ENCODE measurements around the gene DELE1. TPM values are rescaled to one million over a fixed set of nuclear protein-coding genes. Genes with fewer than 3 reads are reported as not detected.
"Not testable (repeated sequence)": the region's sequence is repeated elsewhere in the genome, so short reads cannot be mapped to it uniquely, and the experiment has no call there.

DELE1 gene
- total and polyA plus RNA-seq, 9 donors, result 60.5 to 97.1 (median 79.1) TPM

DNA sequence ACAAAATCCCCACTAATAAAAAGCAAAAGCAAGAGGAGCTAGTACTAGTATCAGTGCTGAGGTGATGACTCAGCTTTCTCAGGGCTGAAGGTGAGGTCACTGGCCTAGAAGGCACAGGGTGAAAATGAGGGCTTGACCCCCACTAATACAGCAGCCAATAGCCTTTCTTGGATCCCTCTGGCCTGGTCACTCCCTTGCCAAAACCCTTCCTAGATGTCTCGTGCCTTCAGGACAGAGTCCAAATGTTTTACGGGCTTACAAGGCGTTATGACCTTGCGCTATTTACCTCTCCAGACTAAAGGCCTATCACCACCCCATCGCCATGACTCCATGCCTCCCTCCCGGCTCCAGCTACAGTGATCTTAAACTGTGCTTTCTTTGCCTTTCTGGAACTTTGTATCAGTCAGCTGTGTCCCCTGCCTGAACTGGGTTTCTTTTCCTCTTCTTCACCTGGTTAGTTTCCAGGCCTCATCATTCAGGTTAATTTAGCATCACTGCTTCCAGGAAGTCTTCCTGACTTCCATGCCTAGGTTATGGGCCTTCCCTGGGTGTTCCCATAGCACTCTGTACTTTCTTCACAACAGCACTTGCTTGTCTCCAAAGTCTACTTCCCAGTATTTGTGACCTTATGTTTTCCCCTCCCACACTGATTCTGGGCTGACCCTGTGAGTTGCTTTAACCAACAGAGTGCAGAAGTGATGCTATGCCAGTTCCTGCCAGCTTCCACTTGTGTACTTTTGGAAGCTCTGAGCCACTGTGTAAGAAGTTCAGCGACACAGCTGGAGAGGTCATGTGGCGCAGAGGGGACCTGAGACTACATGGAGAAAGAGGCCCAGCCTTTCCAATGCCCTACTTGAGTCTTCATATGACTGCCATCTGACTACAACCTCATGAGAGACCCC lies 4.2 kb upstream of the DELE1 start:
- H3K4me3 ChIP-seq (ENCODE audit: low read length), result no peak overlapping the region
- H3K9me3 ChIP-seq (replicated peaks; ENCODE audit: control insufficient read depth, low read depth, low read length), result no peaks in the 10 kb centered on the region
- 81% methylated on average over 8 of the region's 8 CpGs for WGBS (ENCODE audit: insufficient coverage)
- H3K36me3 ChIP-seq (ENCODE audit: control insufficient read depth, insufficient read depth, low read length), result no peaks in the 10 kb centered on the region
- H3K27me3 ChIP-seq (ENCODE audit: control insufficient read depth, insufficient read depth, low read length), result no peaks in the 10 kb centered on the region
- no peak overlapping the region for H3K27ac ChIP-seq (ENCODE audit: low read length)
- DNase-seq, result no peak
- peaks cover 13% of the 10 kb centered on the region for H3K4me1 ChIP-seq (ENCODE audit: control insufficient read depth, insufficient read depth, low read length)

DNA sequence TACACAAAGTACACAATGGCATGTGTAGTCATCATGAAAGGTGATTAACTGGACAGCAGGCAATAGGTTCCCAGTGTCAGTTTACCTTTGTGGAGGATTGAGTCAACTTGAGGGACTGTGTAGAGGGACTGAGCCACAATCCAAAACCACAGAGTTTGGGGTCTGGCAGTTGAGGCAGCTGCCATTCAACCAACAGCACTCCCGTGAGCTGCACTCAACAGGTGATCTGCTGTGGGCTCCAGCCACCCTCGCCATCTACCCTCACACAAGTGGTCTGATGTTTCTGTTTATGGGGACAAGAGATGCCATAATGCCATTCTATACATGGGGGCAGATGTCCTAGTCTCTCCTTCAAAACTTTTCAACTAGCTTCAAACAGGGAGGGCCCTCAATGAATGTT lies 2.9 kb upstream of the DELE1 start:
- no CpG with 5 or more reads among the region's 2 CpGs for WGBS (ENCODE audit: insufficient coverage)
- peaks cover 14% of the 10 kb centered on the region for H3K4me1 ChIP-seq (ENCODE audit: control insufficient read depth, insufficient read depth, low read length)
- no peak for DNase-seq
- no peaks in the 10 kb centered on the region for H3K9me3 ChIP-seq (replicated peaks; ENCODE audit: control insufficient read depth, low read depth, low read length)
- no peak overlapping the region for H3K4me3 ChIP-seq (ENCODE audit: low read length)
- peaks cover 6% of the 10 kb centered on the region for H3K36me3 ChIP-seq (ENCODE audit: control insufficient read depth, insufficient read depth, low read length)
- H3K27ac ChIP-seq (ENCODE audit: low read length), result no peak overlapping the region
- H3K27me3 ChIP-seq (ENCODE audit: control insufficient read depth, insufficient read depth, low read length), result no peaks in the 10 kb centered on the region

DNA sequence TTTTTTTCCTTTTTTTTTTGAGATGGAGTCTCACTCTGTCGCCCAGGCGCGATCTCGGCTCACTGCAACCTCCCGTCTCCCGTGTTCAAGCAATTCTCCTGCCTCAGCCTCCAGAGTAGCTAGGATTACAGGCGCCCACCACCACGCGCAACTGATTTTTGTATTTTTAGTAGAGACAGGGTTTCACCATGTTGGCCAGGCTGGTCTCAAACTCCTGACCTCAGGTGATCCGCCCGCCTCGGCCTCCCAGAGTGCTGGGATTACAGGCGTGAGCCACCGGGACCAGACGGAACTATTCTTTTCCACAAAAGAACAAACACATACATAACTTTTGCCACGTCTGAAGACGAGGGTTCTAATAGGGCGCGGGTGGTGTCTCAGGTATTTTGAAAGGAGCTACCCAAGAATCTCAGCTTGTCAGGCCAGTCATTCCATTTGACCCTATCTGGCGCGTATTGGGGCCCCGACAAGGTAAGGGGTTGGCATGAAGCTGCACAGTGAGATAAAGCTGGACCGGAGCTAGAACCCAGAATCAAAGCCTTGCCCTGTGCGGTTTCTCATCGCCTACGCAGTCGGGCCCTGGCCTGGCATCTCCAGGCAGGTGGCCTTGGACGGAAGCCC lies 734 bp upstream of the DELE1 start:
- H3K9me3 ChIP-seq (replicated peaks; ENCODE audit: control insufficient read depth, low read depth, low read length); H3K27me3 ChIP-seq (ENCODE audit: control insufficient read depth, insufficient read depth, low read length); DNase-seq: not testable (repeated sequence)
- peak overlapping the region; percentile 93 for H3K4me3 ChIP-seq (ENCODE audit: low read length)
- WGBS (ENCODE audit: insufficient coverage), result 7% methylated on average over 9 of the region's 28 CpGs
- H3K36me3 ChIP-seq (ENCODE audit: control insufficient read depth, insufficient read depth, low read length), result peaks cover 27% of the 10 kb centered on the region
- H3K4me1 ChIP-seq (ENCODE audit: control insufficient read depth, insufficient read depth, low read length), result peaks cover 14% of the 10 kb centered on the region
- H3K27ac ChIP-seq (ENCODE audit: low read length), result peak overlapping the region; percentile 99

DNA sequence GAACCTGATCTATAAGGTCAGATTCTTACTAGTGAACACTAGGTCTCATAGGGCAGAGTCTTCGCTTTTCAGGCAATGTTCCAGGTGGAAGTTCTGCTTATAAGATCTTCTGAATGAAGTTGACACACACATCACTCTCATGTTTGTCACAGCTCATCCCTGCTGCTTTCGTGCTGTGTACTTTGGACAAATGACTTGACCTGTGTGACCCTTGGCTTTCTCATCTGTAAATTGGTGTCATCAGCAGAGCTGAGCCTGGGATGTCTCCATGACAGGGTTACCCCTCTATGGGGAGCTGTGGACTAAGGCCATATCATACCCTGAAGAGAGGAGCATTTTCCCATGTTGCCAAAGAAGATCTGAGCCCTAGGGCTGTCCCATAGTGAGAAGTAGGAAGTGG lies 2.8 kb downstream of the DELE1 start:
- no peaks in the 10 kb centered on the region for H3K27me3 ChIP-seq (ENCODE audit: control insufficient read depth, insufficient read depth, low read length)
- 100% methylated on average over 1 of the region's 2 CpGs for WGBS (ENCODE audit: insufficient coverage)
- no peaks in the 10 kb centered on the region for H3K9me3 ChIP-seq (replicated peaks; ENCODE audit: control insufficient read depth, low read depth, low read length)
- H3K36me3 ChIP-seq (ENCODE audit: control insufficient read depth, insufficient read depth, low read length), result peaks cover 58% of the 10 kb centered on the region
- no peak overlapping the region for H3K4me3 ChIP-seq (ENCODE audit: low read length)
- peaks cover 14% of the 10 kb centered on the region for H3K4me1 ChIP-seq (ENCODE audit: control insufficient read depth, insufficient read depth, low read length)
- no peak for DNase-seq
- H3K27ac ChIP-seq (ENCODE audit: low read length), result no peak overlapping the region

DNA sequence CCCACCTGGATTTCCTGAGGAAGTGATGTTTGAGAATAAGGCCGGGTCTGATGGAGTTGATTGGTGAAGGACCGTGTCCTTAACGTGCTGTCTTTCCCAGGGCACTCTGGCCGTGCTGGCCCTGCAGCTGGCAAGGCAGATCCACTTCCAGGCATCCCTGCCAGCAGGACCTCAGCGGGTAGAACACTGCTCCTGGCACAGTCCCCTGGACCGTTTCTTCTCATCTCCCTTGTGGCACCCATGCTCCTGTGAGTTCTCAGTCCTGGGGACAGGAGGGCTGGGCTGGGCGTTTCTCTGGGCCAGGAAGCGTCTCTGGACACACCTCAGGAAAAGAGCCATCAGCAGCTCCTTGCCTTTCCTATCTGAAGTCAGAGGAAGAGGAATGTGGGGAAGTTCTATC lies 4.4 kb downstream of the DELE1 start:
- no peak for DNase-seq
- no peak overlapping the region for H3K27ac ChIP-seq (ENCODE audit: low read length)
- H3K9me3 ChIP-seq (replicated peaks; ENCODE audit: control insufficient read depth, low read depth, low read length), result no peaks in the 10 kb centered on the region
- H3K27me3 ChIP-seq (ENCODE audit: control insufficient read depth, insufficient read depth, low read length), result no peaks in the 10 kb centered on the region
- WGBS (ENCODE audit: insufficient coverage), result 90% methylated on average over 6 of the region's 8 CpGs
- peaks cover 72% of the 10 kb centered on the region for H3K36me3 ChIP-seq (ENCODE audit: control insufficient read depth, insufficient read depth, low read length)
- no peak overlapping the region for H3K4me3 ChIP-seq (ENCODE audit: low read length)
- H3K4me1 ChIP-seq (ENCODE audit: control insufficient read depth, insufficient read depth, low read length), result peaks cover 9% of the 10 kb centered on the region

DNA sequence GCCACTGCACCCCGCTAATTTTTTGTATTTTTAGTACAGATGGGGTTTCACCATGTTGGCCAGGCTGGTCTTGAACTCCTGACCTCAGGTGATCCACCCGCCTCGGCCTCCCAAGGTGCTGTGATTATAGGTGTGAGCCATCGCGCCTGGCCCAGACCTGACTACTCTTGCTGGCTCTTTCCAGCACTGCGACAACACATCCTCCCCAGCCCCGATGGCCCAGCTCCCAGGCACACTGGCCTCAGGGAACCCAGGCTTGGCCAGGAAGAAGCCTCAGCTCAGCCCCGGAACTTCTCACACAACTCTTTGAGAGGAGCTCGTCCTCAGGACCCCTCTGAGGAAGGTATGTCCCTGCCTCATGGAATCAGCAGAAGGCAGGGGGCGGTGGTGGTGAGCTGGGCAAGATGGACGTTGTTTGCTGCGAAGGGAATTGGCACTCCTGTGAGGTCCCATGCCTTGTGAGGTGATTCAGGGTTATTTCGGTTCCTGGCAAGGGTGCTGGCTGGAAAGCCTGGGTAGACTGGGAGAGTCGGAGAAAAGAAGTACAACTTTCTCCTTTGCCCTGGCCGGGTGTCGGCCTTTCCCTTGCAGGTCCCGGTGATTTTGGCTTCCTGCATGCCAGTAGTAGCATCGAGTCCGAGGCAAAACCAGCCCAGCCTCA lies 5.9 kb downstream of the DELE1 start:
- WGBS (ENCODE audit: insufficient coverage), result 95% methylated on average over 13 of the region's 19 CpGs
- no peak for DNase-seq
- no peaks in the 10 kb centered on the region for H3K27me3 ChIP-seq (ENCODE audit: control insufficient read depth, insufficient read depth, low read length)
- H3K9me3 ChIP-seq (replicated peaks; ENCODE audit: control insufficient read depth, low read depth, low read length), result no peaks in the 10 kb centered on the region
- no peak overlapping the region for H3K4me3 ChIP-seq (ENCODE audit: low read length)
- H3K27ac ChIP-seq (ENCODE audit: low read length), result no peak overlapping the region
- H3K4me1 ChIP-seq (ENCODE audit: control insufficient read depth, insufficient read depth, low read length), result peaks cover under 1% of the 10 kb centered on the region
- peaks cover 82% of the 10 kb centered on the region for H3K36me3 ChIP-seq (ENCODE audit: control insufficient read depth, insufficient read depth, low read length)

DNA sequence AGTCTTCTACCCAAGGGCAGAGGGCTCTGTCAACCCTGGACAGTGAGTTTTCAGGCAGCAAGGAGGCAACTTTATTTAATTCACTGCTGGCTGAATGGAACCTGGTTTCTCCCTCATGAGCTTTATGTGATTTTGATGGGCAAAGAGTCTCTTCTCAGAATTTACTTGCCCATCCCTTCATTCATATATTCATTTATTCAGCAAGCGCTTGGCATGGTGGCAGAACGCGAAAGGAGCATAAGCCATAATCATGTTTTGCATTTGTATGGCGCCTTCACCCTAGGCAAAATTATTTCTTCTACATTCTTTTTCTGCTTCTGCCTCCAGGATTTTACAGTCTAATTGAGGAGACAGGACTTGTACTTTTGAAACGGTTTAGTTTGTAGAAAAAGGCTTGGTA lies 8.0 kb downstream of the DELE1 start:
- no peaks in the 10 kb centered on the region for H3K4me1 ChIP-seq (ENCODE audit: control insufficient read depth, insufficient read depth, low read length)
- H3K27me3 ChIP-seq (ENCODE audit: control insufficient read depth, insufficient read depth, low read length), result no peaks in the 10 kb centered on the region
- peaks cover 87% of the 10 kb centered on the region for H3K36me3 ChIP-seq (ENCODE audit: control insufficient read depth, insufficient read depth, low read length)
- WGBS (ENCODE audit: insufficient coverage), result 80% methylated on average over 1 of the region's 5 CpGs
- DNase-seq, result no peak
- H3K9me3 ChIP-seq (replicated peaks; ENCODE audit: control insufficient read depth, low read depth, low read length), result no peaks in the 10 kb centered on the region
- H3K27ac ChIP-seq (ENCODE audit: low read length), result no peak overlapping the region
- H3K4me3 ChIP-seq (ENCODE audit: low read length), result no peak overlapping the region

DNA sequence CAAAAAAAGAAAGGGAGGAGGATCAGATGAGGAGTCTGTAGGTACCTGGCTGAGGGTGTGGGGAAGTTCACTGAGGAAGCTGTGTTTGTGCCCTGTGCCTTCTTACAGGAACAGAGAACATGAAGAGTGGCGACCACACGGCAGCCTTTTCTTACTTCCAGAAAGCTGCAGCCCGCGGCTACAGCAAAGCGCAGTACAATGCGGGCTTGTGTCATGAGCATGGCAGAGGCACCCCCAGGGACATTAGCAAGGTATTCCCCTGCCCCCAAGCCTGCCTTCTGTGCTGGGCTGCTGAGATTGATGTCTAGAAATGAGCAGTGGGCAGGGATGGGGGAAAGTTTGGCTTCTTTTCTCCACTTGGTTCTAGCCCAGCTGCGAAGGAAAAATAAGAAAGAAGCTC lies 9.5 kb downstream of the DELE1 start:
- Histone ChIP-seq H3K9me3 (replicated peaks; ENCODE audit: control insufficient read depth, low read depth, low read length) (no peaks in the 10 kb centered on the region), H3K4me1 (ENCODE audit: control insufficient read depth, insufficient read depth, low read length) (no peaks in the 10 kb centered on the region), H3K36me3 (ENCODE audit: control insufficient read depth, insufficient read depth, low read length) (peaks cover 86% of the 10 kb centered on the region), H3K27ac (ENCODE audit: low read length) (no peak overlapping the region), H3K4me3 (ENCODE audit: low read length) (no peak overlapping the region), H3K27me3 (ENCODE audit: control insufficient read depth, insufficient read depth, low read length) (no peaks in the 10 kb centered on the region)
- WGBS (ENCODE audit: insufficient coverage), result 84% methylated on average over 6 of the region's 7 CpGs
- DNase-seq, result no peak

DNA sequence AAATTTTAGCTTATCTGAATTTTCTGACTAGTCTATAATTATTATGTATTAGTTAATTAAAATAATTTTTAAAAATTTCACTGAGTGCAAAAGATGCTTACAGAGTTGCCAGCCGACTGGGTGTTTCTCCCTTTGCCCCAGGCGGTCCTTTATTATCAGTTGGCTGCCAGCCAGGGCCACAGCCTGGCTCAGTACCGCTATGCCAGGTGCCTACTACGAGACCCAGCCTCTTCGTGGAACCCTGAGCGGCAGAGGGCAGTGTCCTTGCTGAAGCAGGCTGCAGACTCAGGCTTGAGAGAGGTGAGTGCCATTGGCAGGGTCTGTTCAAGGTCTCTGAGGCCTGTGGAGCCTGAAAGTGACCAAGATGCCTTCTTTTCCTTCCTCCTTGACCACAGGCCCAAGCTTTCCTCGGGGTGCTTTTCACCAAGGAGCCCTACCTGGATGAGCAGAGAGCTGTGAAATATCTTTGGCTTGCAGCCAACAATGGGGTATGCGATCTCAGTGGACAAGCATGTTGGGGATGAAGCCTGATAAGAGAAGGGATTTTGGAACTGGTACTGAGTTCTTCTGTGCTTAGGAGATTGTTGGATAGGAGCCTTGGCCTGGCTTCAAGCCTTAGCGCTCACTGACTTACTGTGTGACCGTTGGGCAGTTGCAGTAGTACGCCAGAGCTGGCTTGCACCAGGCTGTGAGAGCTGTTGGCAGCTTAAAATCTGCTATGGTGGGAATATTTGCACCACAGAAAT lies 10.6 kb downstream of the DELE1 start:
- no peak for DNase-seq
- WGBS (ENCODE audit: insufficient coverage), result 83% methylated on average over 8 of the region's 11 CpGs
- Histone ChIP-seq H3K9me3 (replicated peaks; ENCODE audit: control insufficient read depth, low read depth, low read length) (no peaks in the 10 kb centered on the region), H3K4me1 (ENCODE audit: control insufficient read depth, insufficient read depth, low read length) (no peaks in the 10 kb centered on the region), H3K27ac (ENCODE audit: low read length) (no peak overlapping the region), H3K27me3 (ENCODE audit: control insufficient read depth, insufficient read depth, low read length) (no peaks in the 10 kb centered on the region), H3K36me3 (ENCODE audit: control insufficient read depth, insufficient read depth, low read length) (peaks cover 86% of the 10 kb centered on the region), H3K4me3 (ENCODE audit: low read length) (no peak overlapping the region)

DNA sequence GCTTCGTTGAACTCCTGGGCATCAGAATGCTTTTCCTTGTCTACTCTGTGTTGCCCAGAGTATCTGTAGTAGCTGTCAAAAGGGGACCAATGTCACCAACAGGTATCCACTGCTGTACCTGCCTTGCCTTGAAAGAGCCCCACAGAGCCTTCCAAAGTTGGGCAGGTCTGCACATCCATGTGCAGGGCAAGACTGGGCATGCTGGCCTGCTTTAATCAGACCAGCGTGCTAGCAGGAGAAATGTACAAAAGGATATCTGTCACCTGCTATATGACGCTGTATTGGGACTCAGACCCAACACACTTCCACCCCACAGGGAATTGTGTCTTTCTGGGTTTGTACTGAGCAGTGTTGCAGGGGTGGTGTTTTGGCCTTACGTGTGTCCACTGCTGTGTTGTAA lies 11.9 kb downstream of the DELE1 start:
- no peak for DNase-seq
- H3K4me1 ChIP-seq (ENCODE audit: control insufficient read depth, insufficient read depth, low read length), result no peaks in the 10 kb centered on the region
- peaks cover 87% of the 10 kb centered on the region for H3K36me3 ChIP-seq (ENCODE audit: control insufficient read depth, insufficient read depth, low read length)
- no peaks in the 10 kb centered on the region for H3K27me3 ChIP-seq (ENCODE audit: control insufficient read depth, insufficient read depth, low read length)
- H3K4me3 ChIP-seq (ENCODE audit: low read length), result no peak overlapping the region
- no peaks in the 10 kb centered on the region for H3K9me3 ChIP-seq (replicated peaks; ENCODE audit: control insufficient read depth, low read depth, low read length)
- WGBS (ENCODE audit: insufficient coverage), result 92% methylated on average over 2 of the region's 4 CpGs
- no peak overlapping the region for H3K27ac ChIP-seq (ENCODE audit: low read length)
